ENCODE measurements around the gene LRRC4C.

Gene LRRC4C

DNA sequence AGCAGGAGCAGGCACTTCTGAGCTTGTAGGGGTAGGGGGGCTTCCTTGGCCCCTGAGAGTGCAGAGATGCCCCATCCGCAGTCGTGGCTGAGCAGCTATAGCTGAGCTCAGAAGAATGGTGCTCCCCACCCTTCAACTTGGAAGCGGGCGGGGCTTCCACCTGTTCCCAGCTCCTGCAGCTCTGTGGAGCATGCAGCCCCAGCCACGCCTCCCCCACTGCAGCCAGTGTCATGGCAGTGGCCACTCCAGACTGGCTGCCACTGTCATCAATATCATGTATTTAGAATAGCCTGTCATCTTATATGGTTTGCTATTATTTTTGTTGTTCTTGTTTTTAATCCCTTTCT, 213.1 kb downstream of the LRRC4C start:
- DNase-seq (ENCODE audit: insufficient read length, low spot score) (no peak), FAIRE-seq (no peak)
- TF ChIP-seq, protein P1, sequence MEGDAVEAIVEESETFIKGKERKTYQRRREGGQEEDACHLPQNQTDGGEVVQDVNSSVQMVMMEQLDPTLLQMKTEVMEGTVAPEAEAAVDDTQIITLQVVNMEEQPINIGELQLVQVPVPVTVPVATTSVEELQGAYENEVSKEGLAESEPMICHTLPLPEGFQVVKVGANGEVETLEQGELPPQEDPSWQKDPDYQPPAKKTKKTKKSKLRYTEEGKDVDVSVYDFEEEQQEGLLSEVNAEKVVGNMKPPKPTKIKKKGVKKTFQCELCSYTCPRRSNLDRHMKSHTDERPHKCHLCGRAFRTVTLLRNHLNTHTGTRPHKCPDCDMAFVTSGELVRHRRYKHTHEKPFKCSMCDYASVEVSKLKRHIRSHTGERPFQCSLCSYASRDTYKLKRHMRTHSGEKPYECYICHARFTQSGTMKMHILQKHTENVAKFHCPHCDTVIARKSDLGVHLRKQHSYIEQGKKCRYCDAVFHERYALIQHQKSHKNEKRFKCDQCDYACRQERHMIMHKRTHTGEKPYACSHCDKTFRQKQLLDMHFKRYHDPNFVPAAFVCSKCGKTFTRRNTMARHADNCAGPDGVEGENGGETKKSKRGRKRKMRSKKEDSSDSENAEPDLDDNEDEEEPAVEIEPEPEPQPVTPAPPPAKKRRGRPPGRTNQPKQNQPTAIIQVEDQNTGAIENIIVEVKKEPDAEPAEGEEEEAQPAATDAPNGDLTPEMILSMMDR (IDR thresholded peaks at IDR 0.05; ENCODE audit: insufficient read depth, missing control alignments) = no peak

DNA sequence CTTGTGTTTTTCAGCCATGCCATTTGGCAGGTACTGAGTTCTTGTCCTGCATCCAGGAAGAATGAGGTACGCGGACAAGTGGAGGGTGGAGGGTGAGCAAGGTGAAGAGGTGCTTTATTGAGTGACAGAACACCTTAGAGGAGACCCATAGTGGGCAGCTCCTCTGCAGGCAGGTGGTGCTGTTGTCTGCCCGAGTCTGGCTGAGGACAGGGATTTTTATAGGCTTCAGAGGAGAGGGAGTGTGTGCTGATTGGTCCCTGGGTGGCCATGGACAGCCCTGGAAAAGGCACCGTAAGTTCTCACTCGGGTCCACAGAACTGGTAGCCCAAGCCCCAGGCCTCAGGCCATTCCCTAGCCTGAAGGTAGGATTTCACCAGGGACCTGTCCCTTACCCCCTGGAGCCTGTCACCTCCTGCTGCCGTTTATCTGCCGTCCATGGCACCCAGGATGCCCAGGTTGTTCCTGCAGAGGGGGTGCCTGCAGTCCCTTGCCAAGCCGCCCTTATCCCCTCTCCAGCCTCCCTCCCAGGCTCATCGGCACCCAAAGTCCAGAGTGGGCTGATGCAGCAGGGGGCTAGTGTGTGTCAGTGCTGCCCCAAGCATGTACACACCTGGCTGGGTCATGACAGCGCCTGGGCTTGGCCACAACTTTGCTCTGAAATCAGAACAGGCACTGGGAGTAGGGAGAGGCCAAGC, 213.6 kb downstream of the LRRC4C start:
- no peak for FAIRE-seq
- TF ChIP-seq, protein P1 (IDR thresholded peaks at IDR 0.05; ENCODE audit: insufficient read depth, missing control alignments) = no peak
- no peak for DNase-seq (ENCODE audit: insufficient read length, low spot score)

DNA sequence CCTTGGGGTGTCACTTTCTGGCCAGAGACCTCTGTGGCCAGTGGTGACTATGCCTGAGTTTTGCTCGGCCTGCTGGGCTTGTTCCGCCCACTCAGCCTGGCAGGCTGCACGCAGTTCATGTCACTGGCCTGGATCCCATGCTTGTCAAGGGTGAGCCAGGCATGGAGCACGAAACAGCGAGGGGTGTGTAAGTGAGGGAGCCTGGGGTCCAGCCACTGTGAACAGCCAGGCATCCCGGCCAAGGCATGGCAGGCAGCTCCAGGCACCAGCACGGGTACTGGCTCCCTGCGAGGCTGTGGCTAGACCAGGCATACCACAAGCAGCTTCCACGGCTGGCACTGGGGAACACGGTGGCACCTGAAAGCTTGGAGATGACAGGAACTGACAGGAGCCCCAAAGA, 214.3 kb downstream of the LRRC4C start:
- no peak for FAIRE-seq
- TF ChIP-seq, protein P1 (IDR thresholded peaks at IDR 0.05; ENCODE audit: insufficient read depth, missing control alignments) = no peak
- no peak for DNase-seq (ENCODE audit: insufficient read length, low spot score)

DNA sequence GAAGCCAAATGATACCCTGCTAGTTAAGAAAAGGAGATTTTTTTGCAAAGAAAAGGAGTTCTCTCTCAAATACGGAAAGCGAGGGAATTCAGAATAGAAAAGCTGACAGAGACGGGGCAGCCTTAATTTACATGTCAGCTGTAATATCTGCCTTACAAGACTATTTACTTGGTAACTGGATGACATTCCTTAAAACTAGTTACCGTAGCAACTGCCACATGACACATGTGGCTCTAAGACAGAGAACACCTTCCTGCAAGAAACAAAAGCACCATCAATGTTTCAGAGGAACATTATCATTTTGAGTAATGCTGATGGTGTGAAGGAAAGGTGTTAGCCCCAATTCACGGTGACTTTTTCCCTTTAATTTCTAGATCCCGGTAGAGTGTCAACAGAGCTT, 222.1 kb downstream of the LRRC4C start:
- FAIRE-seq (no peak), DNase-seq (ENCODE audit: insufficient read length, low spot score) (no peak)
- TF ChIP-seq, protein P1 (IDR thresholded peaks at IDR 0.05; ENCODE audit: insufficient read depth, missing control alignments) = no peak

DNA sequence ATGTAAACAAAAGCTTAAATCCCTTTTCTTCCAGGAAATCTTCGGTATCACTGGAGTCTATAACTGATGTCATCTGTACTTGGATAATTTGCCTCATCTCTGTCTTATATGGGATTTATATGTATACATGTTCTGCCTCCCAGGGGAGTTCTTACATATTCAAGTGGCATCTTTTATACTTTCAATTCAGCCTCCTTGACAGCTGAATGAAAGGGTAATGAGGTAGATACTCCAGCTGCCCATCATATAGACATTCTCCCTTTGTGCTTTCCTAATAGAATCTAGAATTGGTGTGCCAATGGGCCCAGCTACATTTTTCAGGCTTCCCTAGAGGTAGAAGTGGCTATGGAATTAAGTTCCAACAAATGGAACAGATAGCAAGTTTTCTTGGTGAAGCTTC, 223.8 kb downstream of the LRRC4C start:
- TF ChIP-seq, protein P1 (IDR thresholded peaks at IDR 0.05; ENCODE audit: insufficient read depth, missing control alignments) = no peak
- no peak for FAIRE-seq

DNA sequence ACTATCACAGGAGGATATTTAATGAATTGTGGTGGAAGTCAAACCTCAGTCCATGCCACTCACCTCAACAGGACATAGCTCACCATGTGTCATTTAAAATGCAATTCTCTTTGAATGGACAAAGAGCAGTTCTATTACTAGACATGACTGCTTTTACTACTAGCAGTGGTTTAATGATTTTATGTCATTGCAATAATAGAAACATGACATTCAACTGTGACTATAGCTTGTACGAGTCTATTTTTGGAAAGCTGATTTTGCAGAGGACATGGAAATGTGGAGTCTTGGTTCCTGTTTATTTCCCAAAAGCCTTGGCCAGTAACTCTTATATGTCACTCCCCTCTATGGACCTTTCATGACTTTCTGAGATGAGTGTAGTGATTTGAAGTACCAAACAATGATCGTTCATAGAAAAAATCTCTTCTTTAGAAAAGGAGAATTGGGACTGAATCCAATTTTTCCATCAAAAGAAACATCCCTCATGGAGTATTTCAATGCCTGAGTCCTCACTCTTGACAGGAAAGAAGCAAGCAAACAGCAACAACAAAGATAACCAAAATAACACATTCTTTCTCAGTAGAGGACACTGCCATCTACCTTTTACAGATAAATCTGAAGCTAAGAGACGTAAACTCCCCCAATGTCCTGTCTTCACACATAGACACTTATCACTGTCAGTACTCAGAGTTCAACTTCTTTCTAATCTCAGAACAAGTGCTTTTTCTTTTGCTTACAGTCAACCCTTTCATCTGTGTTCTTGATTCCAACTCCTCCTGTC, 233.4 kb downstream of the LRRC4C start:
- TF ChIP-seq, protein P1 (IDR thresholded peaks at IDR 0.05; ENCODE audit: insufficient read depth, missing control alignments) = no peak
- DNase-seq (ENCODE audit: insufficient read length, low spot score) (no peak), FAIRE-seq (no peak)

More for the DNA sequence above, 223.8 kb downstream of the LRRC4C start:
- no peak for DNase-seq (ENCODE audit: insufficient read length, low spot score)

DNA sequence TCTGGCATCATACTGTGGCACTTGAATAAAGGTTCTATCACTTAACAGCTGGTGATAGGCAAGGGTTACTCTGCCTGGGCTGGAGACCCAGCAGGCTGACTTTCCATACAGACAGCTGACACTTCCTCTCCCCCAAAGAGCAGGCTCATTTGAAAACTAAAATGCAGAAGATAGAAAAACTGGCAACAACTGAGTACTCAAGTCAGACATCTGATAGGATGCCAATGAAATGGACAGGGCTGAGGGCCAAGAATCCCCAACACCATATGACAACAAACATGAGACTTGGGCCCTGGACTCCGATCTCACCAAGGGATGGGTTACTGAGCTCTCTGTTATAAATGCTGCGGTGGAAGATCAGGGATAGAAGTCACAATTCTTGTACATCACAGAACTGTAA, 237.2 kb downstream of the LRRC4C start:
- TF ChIP-seq, protein P1 (IDR thresholded peaks at IDR 0.05; ENCODE audit: insufficient read depth, missing control alignments) = no peak
- no peak for FAIRE-seq
- no peak for DNase-seq (ENCODE audit: insufficient read length, low spot score)

Data from D721Med (cell line).